DND-41 (cell line): ENCODE measurements around the gene ASMT.

Experiments used
- ATAC-seq: fragments of 200-7000 bp; cut with Tn5 transposase; 3 replicates; pipeline ENCODE4 v1.9.1; 2021; ENCODE audit warnings: low read depth; ENCODE audit not compliant: insufficient read depth
- DNase-seq: peaks from one replicate; pipeline ENCODE4 v3.0.0-alpha.2; 2020
- H2AFZ ChIP-seq: 2 replicates; pipeline ENCODE4 v1.6.0; 2012; ENCODE audit warnings: low read depth, low read length
- H3K27ac ChIP-seq: 2 replicates; pipeline ENCODE4 v1.5.1; 2012; ENCODE audit warnings: low read length, inconsistent platforms
- H3K27me3 ChIP-seq: fragments of 200-600 bp; sonication (generic); 2 replicates; pipeline ENCODE4 v1.6.0; 2012; ENCODE audit warnings: low read length, mild to moderate bottlenecking, inconsistent platforms; ENCODE audit not compliant: insufficient read depth, poor library complexity
- H3K36me3 ChIP-seq: 2 replicates; pipeline ENCODE4 v1.5.1; 2012; ENCODE audit warnings: low read length, inconsistent platforms; ENCODE audit not compliant: insufficient read depth
- H3K4me1 ChIP-seq: 2 replicates; pipeline ENCODE4 v1.5.1; 2012; ENCODE audit warnings: mild to moderate bottlenecking, low read length; ENCODE audit not compliant: insufficient read depth
- H3K4me2 ChIP-seq: 2 replicates; pipeline ENCODE4 v1.6.0; 2012; ENCODE audit warnings: mild to moderate bottlenecking, moderate library complexity, low read length, inconsistent platforms; ENCODE audit not compliant: insufficient read depth
- H3K4me3 ChIP-seq, 2 experiments: fragments of 200-600 bp in 1 of 2; shearing (Covaris generic) in 1 of 2; 2 replicates each; pipeline ENCODE4 v1.5.1; 2012 to 2016; ENCODE audit warnings: inconsistent platforms in 2 of 2, low read length in 2 of 2, mild to moderate bottlenecking in 2 of 2, low read depth in 1 of 2, moderate library complexity in 1 of 2
- H3K79me2 ChIP-seq: 2 replicates; pipeline ENCODE4 v1.6.0; 2012; ENCODE audit warnings: low read length, inconsistent platforms; ENCODE audit not compliant: insufficient read depth
- H3K9ac ChIP-seq: 2 replicates; pipeline ENCODE4 v1.6.0; 2012; ENCODE audit warnings: low read depth, mild to moderate bottlenecking, inconsistent platforms, low read length, moderate library complexity
- H3K9me3 ChIP-seq: 2 replicates; pipeline ENCODE4 v1.5.1; 2012; ENCODE audit warnings: low read length, moderate library complexity, mild to moderate bottlenecking, inconsistent platforms; ENCODE audit not compliant: insufficient read depth, severe bottlenecking
- H4K20me1 ChIP-seq: 2 replicates; pipeline ENCODE4 v1.6.0; 2012; ENCODE audit warnings: low read length; ENCODE audit not compliant: insufficient read depth
- EZH2 ChIP-seq: IDR thresholded peaks from 3 replicates; pipeline ENCODE4 v1.6.1; 2012; ENCODE audit warnings: borderline replicate concordance, low read depth, mild to moderate bottlenecking, moderate library complexity, low read length, inconsistent platforms; ENCODE audit not compliant: severe bottlenecking
- TF ChIP-seq, protein P1 (sequence below): IDR thresholded peaks from 2 replicates; pipeline ENCODE4 v1.5.1; 2012; ENCODE audit warnings: borderline replicate concordance, low read length, moderate library complexity, mild to moderate bottlenecking; ENCODE audit not compliant: poor library complexity, severe bottlenecking; ENCODE audit errors: extremely low read depth

The ASMT gene

GRCh38 chrX:1599791-1600405 is 15.0 kb upstream of the ASMT start:
- Histone ChIP-seq H3K4me2 (no peak overlapping the region), H3K4me3 (no peak overlapping the region), H3K27ac (no peak overlapping the region), H3K4me1 (peaks cover 4% of the 10 kb centered on the region; the same call in 1 of the 2 replicates), H3K79me2 (peaks cover 52% of the 10 kb centered on the region), H3K9me3 (peaks cover 8% of the 10 kb centered on the region), H2AFZ (no peak overlapping the region), H3K9ac (no peak overlapping the region), H3K27me3 (no peaks in the 10 kb centered on the region), H3K36me3 (peaks cover 86% of the 10 kb centered on the region), H4K20me1 (peaks cover 52% of the 10 kb centered on the region)
- DNase-seq (no peak), ATAC-seq (no peak)
- TF ChIP-seq, protein P1, sequence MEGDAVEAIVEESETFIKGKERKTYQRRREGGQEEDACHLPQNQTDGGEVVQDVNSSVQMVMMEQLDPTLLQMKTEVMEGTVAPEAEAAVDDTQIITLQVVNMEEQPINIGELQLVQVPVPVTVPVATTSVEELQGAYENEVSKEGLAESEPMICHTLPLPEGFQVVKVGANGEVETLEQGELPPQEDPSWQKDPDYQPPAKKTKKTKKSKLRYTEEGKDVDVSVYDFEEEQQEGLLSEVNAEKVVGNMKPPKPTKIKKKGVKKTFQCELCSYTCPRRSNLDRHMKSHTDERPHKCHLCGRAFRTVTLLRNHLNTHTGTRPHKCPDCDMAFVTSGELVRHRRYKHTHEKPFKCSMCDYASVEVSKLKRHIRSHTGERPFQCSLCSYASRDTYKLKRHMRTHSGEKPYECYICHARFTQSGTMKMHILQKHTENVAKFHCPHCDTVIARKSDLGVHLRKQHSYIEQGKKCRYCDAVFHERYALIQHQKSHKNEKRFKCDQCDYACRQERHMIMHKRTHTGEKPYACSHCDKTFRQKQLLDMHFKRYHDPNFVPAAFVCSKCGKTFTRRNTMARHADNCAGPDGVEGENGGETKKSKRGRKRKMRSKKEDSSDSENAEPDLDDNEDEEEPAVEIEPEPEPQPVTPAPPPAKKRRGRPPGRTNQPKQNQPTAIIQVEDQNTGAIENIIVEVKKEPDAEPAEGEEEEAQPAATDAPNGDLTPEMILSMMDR, result no peak
- no peak for TF ChIP-seq EZH2

GRCh38 chrX:1600406-1601050 is 14.3 kb upstream of the ASMT start:
- TF ChIP-seq, protein P1, result no peak
- TF ChIP-seq EZH2, result no peak
- ATAC-seq (no peak), DNase-seq (no peak)
- Histone ChIP-seq H3K4me1 (peaks cover 3% of the 10 kb centered on the region; the same call in 1 of the 2 replicates), H4K20me1 (peaks cover 46% of the 10 kb centered on the region), H3K4me2 (no peak overlapping the region), H3K9ac (no peak overlapping the region), H3K9me3 (peaks cover 8% of the 10 kb centered on the region), H2AFZ (no peak overlapping the region), H3K79me2 (peaks cover 46% of the 10 kb centered on the region), H3K27ac (no peak overlapping the region), H3K36me3 (peaks cover 80% of the 10 kb centered on the region), H3K27me3 (no peaks in the 10 kb centered on the region), H3K4me3 (no peak overlapping the region)

DNA sequence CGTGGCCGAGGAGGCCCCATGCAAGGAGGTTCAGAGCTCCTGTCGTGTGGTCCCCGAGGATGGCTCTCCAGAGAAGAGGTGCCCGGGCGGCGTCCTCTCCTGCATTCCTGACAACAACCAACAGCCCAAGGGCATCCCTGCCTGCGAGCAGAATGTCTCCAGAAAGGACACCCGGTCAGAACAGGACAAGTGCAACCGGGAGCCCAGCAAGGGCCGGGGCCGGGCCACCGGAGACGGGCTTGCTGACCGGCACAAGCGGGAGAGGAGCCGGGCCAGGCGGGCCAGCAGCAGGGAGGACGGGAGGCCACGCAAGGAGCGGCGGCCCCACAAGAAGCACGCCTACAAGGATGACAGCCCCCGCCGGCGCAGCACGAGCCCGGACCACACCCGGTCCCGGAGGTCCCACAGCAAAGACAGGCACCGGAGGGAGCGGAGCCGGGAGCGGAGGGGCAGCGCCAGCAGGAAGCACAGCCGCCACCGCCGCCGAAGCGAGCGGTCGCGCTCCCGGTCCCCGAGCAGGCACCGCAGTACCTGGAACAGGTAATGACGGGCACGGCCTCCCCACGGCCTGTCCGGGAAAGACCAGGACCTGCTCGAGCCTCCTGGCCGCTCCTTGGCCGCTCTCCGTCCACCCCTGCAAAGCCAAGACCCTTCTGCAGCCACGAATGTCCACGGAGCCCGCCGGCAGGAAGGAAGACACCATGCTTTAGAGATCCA is 13.7 kb upstream of the ASMT start:
- Histone ChIP-seq H3K27ac (no peak overlapping the region), H3K9me3 (peaks cover 8% of the 10 kb centered on the region), H4K20me1 (peaks cover 41% of the 10 kb centered on the region), H3K27me3 (no peaks in the 10 kb centered on the region), H3K9ac (no peak overlapping the region), H3K36me3 (peaks cover 73% of the 10 kb centered on the region), H3K4me1 (no peaks in the 10 kb centered on the region; the same call in 1 of the 2 replicates), H2AFZ (no peak overlapping the region), H3K4me3 (no peak overlapping the region), H3K4me2 (no peak overlapping the region), H3K79me2 (peaks cover 39% of the 10 kb centered on the region)
- TF ChIP-seq EZH2, result no peak
- TF ChIP-seq, protein P1, result no peak
- ATAC-seq (no peak), DNase-seq (no peak)
